ENCODE measurements around the gene SEMA4C.

DNA sequence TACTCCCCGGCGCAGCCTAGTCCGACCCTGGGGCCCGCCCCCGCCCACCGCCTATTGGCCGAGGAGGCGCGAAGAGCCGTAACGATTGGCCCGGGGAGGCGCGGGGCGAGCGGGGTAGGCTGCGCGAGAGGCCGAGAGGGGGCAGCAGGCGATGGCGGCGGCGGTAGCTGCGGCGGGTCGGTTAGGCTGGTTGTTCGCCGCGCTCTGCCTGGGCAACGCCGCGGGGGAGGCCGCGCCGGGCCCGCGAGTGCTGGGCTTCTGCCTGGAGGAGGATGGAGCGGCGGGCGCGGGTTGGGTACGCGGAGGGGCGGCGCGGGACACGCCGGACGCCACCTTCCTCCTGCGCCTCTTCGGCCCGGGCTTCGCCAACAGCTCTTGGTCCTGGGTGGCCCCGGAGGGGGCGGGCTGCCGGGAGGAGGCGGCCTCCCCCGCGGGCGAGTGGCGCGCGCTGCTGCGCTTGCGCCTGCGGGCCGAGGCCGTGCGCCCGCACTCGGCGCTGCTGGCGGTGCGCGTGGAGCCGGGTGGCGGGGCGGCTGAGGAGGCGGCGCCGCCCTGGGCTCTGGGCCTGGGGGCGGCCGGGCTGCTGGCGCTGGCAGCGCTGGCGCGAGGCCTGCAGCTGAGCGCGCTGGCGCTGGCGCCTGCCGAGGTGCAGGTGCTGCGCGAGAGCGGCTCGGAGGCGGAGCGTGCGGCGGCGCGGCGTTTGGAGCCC, 53.6 kb downstream of the SEMA4C start, which contains the start of gene CNNM3:
- TF ChIP-seq, protein P1, sequence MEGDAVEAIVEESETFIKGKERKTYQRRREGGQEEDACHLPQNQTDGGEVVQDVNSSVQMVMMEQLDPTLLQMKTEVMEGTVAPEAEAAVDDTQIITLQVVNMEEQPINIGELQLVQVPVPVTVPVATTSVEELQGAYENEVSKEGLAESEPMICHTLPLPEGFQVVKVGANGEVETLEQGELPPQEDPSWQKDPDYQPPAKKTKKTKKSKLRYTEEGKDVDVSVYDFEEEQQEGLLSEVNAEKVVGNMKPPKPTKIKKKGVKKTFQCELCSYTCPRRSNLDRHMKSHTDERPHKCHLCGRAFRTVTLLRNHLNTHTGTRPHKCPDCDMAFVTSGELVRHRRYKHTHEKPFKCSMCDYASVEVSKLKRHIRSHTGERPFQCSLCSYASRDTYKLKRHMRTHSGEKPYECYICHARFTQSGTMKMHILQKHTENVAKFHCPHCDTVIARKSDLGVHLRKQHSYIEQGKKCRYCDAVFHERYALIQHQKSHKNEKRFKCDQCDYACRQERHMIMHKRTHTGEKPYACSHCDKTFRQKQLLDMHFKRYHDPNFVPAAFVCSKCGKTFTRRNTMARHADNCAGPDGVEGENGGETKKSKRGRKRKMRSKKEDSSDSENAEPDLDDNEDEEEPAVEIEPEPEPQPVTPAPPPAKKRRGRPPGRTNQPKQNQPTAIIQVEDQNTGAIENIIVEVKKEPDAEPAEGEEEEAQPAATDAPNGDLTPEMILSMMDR (conservative IDR thresholded peaks at IDR 0.05), result peak; percentile 63
- peak; percentile 50 for TF ChIP-seq ZFX (IDR thresholded peaks at IDR 0.05)

Measured in C4-2B (cell line).